Testis (tissue), 3 donors: ENCODE data around the gene RTF2. TPM values are rescaled to one million over a fixed set of nuclear protein-coding genes. Genes with fewer than 3 reads are reported as not detected.

Experiments used
- DNase-seq: peaks from one replicate; pipeline ENCODE4 v3.0.0-alpha.2; 2019
- H3K27ac ChIP-seq, 2 donors: fragments of 200-600 bp; sonication (generic); one replicate each; pipeline ENCODE4 v1.5.1; 2019
- H3K27me3 ChIP-seq: fragments of 200-600 bp; sonication (generic); one replicate; pipeline ENCODE4 v1.5.1; 2019
- H3K36me3 ChIP-seq: fragments of 200-600 bp; sonication (generic); one replicate; pipeline ENCODE4 v1.5.1; 2017; ENCODE audit warnings: low read depth; ENCODE audit errors: missing control alignments
- H3K4me1 ChIP-seq: fragments of 200-600 bp; sonication (generic); one replicate; pipeline ENCODE4 v1.5.1; 2019
- H3K4me3 ChIP-seq, 2 donors: fragments of 200-600 bp; sonication (generic); one replicate each; pipeline ENCODE4 v1.5.1; 2017 to 2019
- H3K9me3 ChIP-seq: fragments of 200-600 bp; sonication (generic); one replicate; pipeline ENCODE4 v1.5.1; 2017
- CTCF ChIP-seq, 3 experiments: fragments of 450-650 bp in 2 of 3; fragments of 200-600 bp in 1 of 3; sonication (generic) in 1 of 3; IDR thresholded peaks; one replicate each; pipeline ENCODE4 v1.5.1; 2016 to 2019; ENCODE audit warnings: antibody characterized with exemption in 3 of 3, mild to moderate bottlenecking in 2 of 3, moderate library complexity in 1 of 3
- POLR2A ChIP-seq: fragments of 450-650 bp; IDR thresholded peaks from one replicate; pipeline ENCODE4 v1.6.1; 2017; ENCODE audit warnings: antibody characterized with exemption, mild to moderate bottlenecking, moderate library complexity
- WGBS, 2 donors: methylation state at CpG; one replicate each; pipeline ENCODE4 v1.1.5; 2018; 5-methylcytosine and 5-hydroxymethylcytosine counted together
- intact Hi-C: fragments of 100-400 bp; cut with DNase I; formaldehyde crosslinking; loops from one replicate; pipeline ENCODE4 v1.15.1; 2023; ENCODE audit warnings: low total_unique reads
- polyA plus RNA-seq: library from polyadenylated mRNA; stranded (reverse); fragments of 350-450 nt; fragmentation: Illumina TruSeq; extraction: RNeasy Lipid Tissue Mini Kit (QIAGEN cat#74804); gene quantifications from one replicate; pipeline ENCODE4 v1.2.3, GENCODE V29; 2014; ENCODE audit warnings: low read depth, low replicate concordance; ENCODE audit not compliant: insufficient read depth
- total RNA-seq, 2 donors: library from RNA; depleted of rRNA; stranded (reverse); fragments of >200 nt; gene quantifications; one replicate each; pipeline ENCODE4 v1.2.3, GENCODE V29; 2016

Gene RTF2
- total and polyA plus RNA-seq, 3 donors from 2014 or later = 76.4 to 144 (median 80.4) TPM

GRCh38 chr20:56426926-56427325 lies 41.5 kb upstream of the RTF2 start:
- no peaks in the 10 kb centered on the region for H3K9me3 ChIP-seq
- DNase-seq = no peak
- H3K4me3 ChIP-seq = no peak overlapping the region
- peaks cover 8% of the 10 kb centered on the region for H3K4me1 ChIP-seq
- H3K27ac ChIP-seq = no peak overlapping the region
- H3K36me3 ChIP-seq = no peaks in the 10 kb centered on the region
- H3K27me3 ChIP-seq = no peaks in the 10 kb centered on the region
- TF ChIP-seq CTCF (IDR thresholded peaks at IDR 0.05) (no peak), POLR2A (no peak)
- intact Hi-C loops = no loop called here

- no peak for TF ChIP-seq POLR2A
- no peak for TF ChIP-seq CTCF (IDR thresholded peaks at IDR 0.05)
- Histone ChIP-seq H3K27me3 (no peaks in the 10 kb centered on the region), H3K4me1 (peaks cover 2% of the 10 kb centered on the region), H3K9me3 (no peaks in the 10 kb centered on the region), H3K27ac (no peak overlapping the region), H3K36me3 (no peaks in the 10 kb centered on the region), H3K4me3 (no peak overlapping the region)
- intact Hi-C loops = no loop called here
- no peak for DNase-seq
- WGBS, 2 donors = 84 to 86% methylated on average over 4 of the region's 4 CpGs
These were observed 40.6 kb upstream of the RTF2 start for GRCh38 chr20:56427797-56428196.

- Histone ChIP-seq H3K27me3 (no peaks in the 10 kb centered on the region), H3K27ac (no peak overlapping the region), H3K4me1 (no peaks in the 10 kb centered on the region), H3K4me3 (no peak overlapping the region), H3K9me3 (no peaks in the 10 kb centered on the region), H3K36me3 (no peaks in the 10 kb centered on the region)
- DNase-seq = no peak
- intact Hi-C loops = no loop called here
- 91% methylated on average over 5 of the region's 5 CpGs for WGBS, 2 donors
- TF ChIP-seq CTCF (IDR thresholded peaks at IDR 0.05) (no peak), POLR2A (no peak)
These were observed 40.0 kb upstream of the RTF2 start for GRCh38 chr20:56428410-56428809.

GRCh38 chr20:56428881-56429280 lies 39.5 kb upstream of the RTF2 start:
- WGBS, 2 donors = 77 to 81% methylated on average over 8 of the region's 8 CpGs
- no peaks in the 10 kb centered on the region for H3K36me3 ChIP-seq
- DNase-seq = no peak
- intact Hi-C loops = no loop called here
- no peak overlapping the region for H3K27ac ChIP-seq
- no peak overlapping the region for H3K4me3 ChIP-seq
- no peak for TF ChIP-seq POLR2A
- no peak for TF ChIP-seq CTCF (IDR thresholded peaks at IDR 0.05)
- H3K27me3 ChIP-seq = no peaks in the 10 kb centered on the region
- H3K9me3 ChIP-seq = no peaks in the 10 kb centered on the region
- H3K4me1 ChIP-seq = no peaks in the 10 kb centered on the region

- no peak for TF ChIP-seq CTCF (IDR thresholded peaks at IDR 0.05)
- TF ChIP-seq POLR2A = no peak
- 65 to 66% methylated on average over 6 of the region's 6 CpGs for WGBS, 2 donors
- no peaks in the 10 kb centered on the region for H3K4me1 ChIP-seq
- H3K27ac ChIP-seq = no peak overlapping the region
- H3K4me3 ChIP-seq = no peak overlapping the region
- intact Hi-C loops = no loop called here
- H3K36me3 ChIP-seq = no peaks in the 10 kb centered on the region
- DNase-seq = no peak
- H3K27me3 ChIP-seq = no peaks in the 10 kb centered on the region
- no peaks in the 10 kb centered on the region for H3K9me3 ChIP-seq
These were observed 38.9 kb upstream of the RTF2 start for GRCh38 chr20:56429502-56429901.
